SK-N-SH (cell line): Measurements from ENCODE around the gene ITGA1. TPM values are rescaled to one million over a fixed set of nuclear protein-coding genes. Genes with fewer than 3 reads are reported as not detected.
A peak's percentile ranks its signal among the peaks of the same experiment; 100 is the strongest.

Source experiments
- CTCF ChIA-PET: fragments of 300-600, 350-600 bp; formaldehyde crosslinking; extraction: SDS; loops from one replicate; lab custom pipeline; 2021; lab: Yijun Ruan, JAX
- POLR2A ChIA-PET: fragments of 350-600 bp; sonication (Branson Sonifier 250); formaldehyde crosslinking; extraction: SDS; loops from one replicate; lab custom pipeline; 2020; ENCODE audit warnings: antibody characterized with exemption, inconsistent platforms; lab: Yijun Ruan, JAX
- DNase-seq: peaks from one replicate; pipeline ENCODE4 v3.0.0; 2012
- H2AFZ ChIP-seq: fragments of 200-600 bp; sonication (generic); 2 replicates; pipeline ENCODE4 v1.8.1; 2016; ENCODE audit warnings: antibody characterized with exemption, mild to moderate bottlenecking, low read depth
- H3F3A ChIP-seq: fragments of 200-600 bp; sonication (generic); replicated peaks from 2 replicates; pipeline ENCODE3; 2016; ENCODE audit warnings: antibody characterized with exemption, mild to moderate bottlenecking; ENCODE audit not compliant: insufficient read depth
- H3K27ac ChIP-seq, 2 experiments: fragments of 200-500 bp in 1 of 2; fragments of 200-600 bp in 1 of 2; sonication (Bioruptor generic) in 1 of 2; sonication (generic), shearing (Covaris generic) in 1 of 2; 2 replicates each; pipeline versions ENCODE4 v1.5.1 to v1.6.1; 2014 to 2016; ENCODE audit warnings: low read depth in 2 of 2, inconsistent platforms in 1 of 2, low read length in 1 of 2, mild to moderate bottlenecking in 1 of 2, mixed read lengths in 1 of 2
- H3K27me3 ChIP-seq: fragments of 200-600 bp; sonication (generic), shearing (Covaris generic); 2 replicates; pipeline ENCODE4 v1.6.1; 2016; ENCODE audit warnings: mixed run types; ENCODE audit not compliant: insufficient read depth
- H3K36me3 ChIP-seq, 2 experiments: fragments of 200-500 bp in 1 of 2; fragments of 200-600 bp in 1 of 2; sonication (Bioruptor generic) in 1 of 2; sonication (generic) in 1 of 2; replicated peaks in 1 of 2; 2 replicates each; pipeline versions ENCODE3 to v1.5.1; 2014 to 2016; ENCODE audit warnings: low read length in 1 of 2, mild to moderate bottlenecking in 1 of 2; ENCODE audit not compliant: insufficient read depth in 2 of 2, control insufficient read depth in 1 of 2
- H3K4me1 ChIP-seq, 2 experiments: fragments of 200-500 bp in 1 of 2; fragments of 200-600 bp in 1 of 2; sonication (Bioruptor generic) in 1 of 2; sonication (generic), shearing (Covaris generic) in 1 of 2; 2 replicates each; pipeline versions ENCODE4 v1.5.1 to v1.6.1; 2014 to 2016; ENCODE audit warnings: low read depth in 1 of 2, low read length in 1 of 2, mixed run types in 1 of 2; ENCODE audit not compliant: insufficient read depth in 2 of 2, control insufficient read depth in 1 of 2
- H3K4me2 ChIP-seq: fragments of 200-600 bp; sonication (generic), shearing (Covaris generic); 2 replicates; pipeline ENCODE4 v1.6.1; 2017; ENCODE audit warnings: mixed run types
- H3K4me3 ChIP-seq, 2 experiments: fragments of 200-500 bp in 1 of 2; fragments of 200-600 bp in 1 of 2; sonication (Bioruptor generic) in 1 of 2; sonication (generic), shearing (Covaris generic) in 1 of 2; 2 replicates each; pipeline versions ENCODE4 v1.5.1 to v1.8.1; 2014 to 2016; ENCODE audit warnings: low read depth in 2 of 2, inconsistent platforms in 1 of 2, low read length in 1 of 2, mild to moderate bottlenecking in 1 of 2, mixed read lengths in 1 of 2, moderate library complexity in 1 of 2
- H3K79me2 ChIP-seq: fragments of 200-600 bp; sonication (generic); 2 replicates; pipeline ENCODE4 v1.8.1; 2017; ENCODE audit warnings: mild to moderate bottlenecking; ENCODE audit not compliant: insufficient read depth
- H3K9ac ChIP-seq: fragments of 200-600 bp; sonication (generic); 2 replicates; pipeline ENCODE4 v1.6.1; 2017; ENCODE audit warnings: mixed run types
- H3K9me2 ChIP-seq: fragments of 200-600 bp; sonication (generic); 2 replicates; pipeline ENCODE4 v1.6.1; 2017; ENCODE audit warnings: mixed run types
- H3K9me3 ChIP-seq: fragments of 200-600 bp; sonication (generic); 2 replicates; pipeline ENCODE4 v1.6.1; 2017; ENCODE audit warnings: mixed run types, mild to moderate bottlenecking, moderate library complexity
- H4K20me1 ChIP-seq: fragments of 200-600 bp; sonication (generic); 2 replicates; pipeline ENCODE4 v1.6.1; 2017; ENCODE audit warnings: mild to moderate bottlenecking, mixed run types; ENCODE audit not compliant: insufficient read depth
- EP300 ChIP-seq, 2 experiments: IDR thresholded peaks; 2 replicates each; pipeline versions ENCODE4 v1.4.0 to v1.6.1; 2012; ENCODE audit warnings: borderline replicate concordance in 1 of 2, low read depth in 1 of 2, low read length in 1 of 2
- EZH2phosphoT487 ChIP-seq: fragments of 200-600 bp; sonication (generic); IDR thresholded peaks from 2 replicates; pipeline ENCODE4 v1.6.1; 2017; ENCODE audit warnings: low read depth, mixed run types, mild to moderate bottlenecking, antibody characterized with exemption, moderate library complexity, borderline replicate concordance
- FOSL2 ChIP-seq: IDR thresholded peaks from 2 replicates; pipeline ENCODE4 v1.4.0; 2012; ENCODE audit warnings: low read depth, mild to moderate bottlenecking, moderate library complexity, borderline replicate concordance
- IRF3 ChIP-seq: fragments of 150-350 bp; IDR thresholded peaks from 2 replicates; pipeline ENCODE4 v1.6.1; 2016; ENCODE audit warnings: mild to moderate bottlenecking, low read depth, low read length
- JUND ChIP-seq: IDR thresholded peaks from 2 replicates; pipeline ENCODE4 v1.4.0; 2012
- MEF2A ChIP-seq: IDR thresholded peaks from 2 replicates; pipeline ENCODE4 v1.4.0; 2012; ENCODE audit warnings: low read depth, borderline replicate concordance
- NFIC ChIP-seq: IDR thresholded peaks from 2 replicates; pipeline ENCODE4 v1.4.0; 2012; ENCODE audit warnings: borderline replicate concordance
- PBX3 ChIP-seq: IDR thresholded peaks from 2 replicates; pipeline ENCODE4; 2012
- REST ChIP-seq: IDR thresholded peaks from 2 replicates; pipeline ENCODE4 v1.6.1; 2012; ENCODE audit warnings: mild to moderate bottlenecking, low read depth, low read length, moderate library complexity
- RXRA ChIP-seq: IDR thresholded peaks from 2 replicates; pipeline ENCODE4 v1.4.0; 2012; ENCODE audit warnings: low read depth, mild to moderate bottlenecking, borderline replicate concordance
- SIN3A ChIP-seq: IDR thresholded peaks from 2 replicates; pipeline ENCODE4 v1.6.1; 2012; ENCODE audit warnings: low read depth, mild to moderate bottlenecking, low read length, moderate library complexity, borderline replicate concordance
- TCF12 ChIP-seq: IDR thresholded peaks from 2 replicates; pipeline ENCODE4 v1.4.0; 2012
- USF2 ChIP-seq: fragments of 150-350 bp; IDR thresholded peaks from 2 replicates; pipeline ENCODE4 v1.6.1; 2017; ENCODE audit warnings: antibody characterized with exemption, low read length, low read depth, borderline replicate concordance
- ZBTB33 ChIP-seq: IDR thresholded peaks from 2 replicates; pipeline ENCODE4 v1.4.0; 2012; ENCODE audit warnings: low read depth, borderline replicate concordance
- WGBS: methylation state at CpG from one replicate; pipeline ENCODE4 v1.1.6; 2017; ENCODE audit warnings: low lambda C conversion rate; 5-methylcytosine and 5-hydroxymethylcytosine counted together
- polyA plus RNA-seq, 3 experiments: library from polyadenylated mRNA; depleted of rRNA; stranded (reverse); fragments of >200 nt; gene quantifications; 2 replicates each; pipeline ENCODE4 v1.2.3, GENCODE V29; 2012

Gene ITGA1
- polyA plus RNA-seq, 1 of the 3 experiments (the other 2 are of a cell fraction), result 7.7 TPM

- H4K20me1 ChIP-seq, result no peaks in the 10 kb centered on the region
- no peak overlapping the region for H2AFZ ChIP-seq
- no peak for DNase-seq
- peaks cover 6 to 22% of the 10 kb centered on the region in 2 experiments; a peak in 3 of 4 replicates for H3K4me1 ChIP-seq
- H3F3A ChIP-seq, result peaks cover 13% of the 10 kb centered on the region
- TF ChIP-seq SIN3A (no peak), RXRA (0 out of 2 replicates have a peak, but pooled peaks have one; percentile 16), IRF3 (no peak), JUND (peak; percentile 51; the same call in 1 of the 2 replicates), PBX3 (peak; percentile 52), MEF2A (no peak), NFIC (peak; percentile 73), FOSL2 (peak; percentile 35; the same call in 1 of the 2 replicates), ZBTB33 (no peak), EP300 (IDR thresholded peaks at IDR 0.05; ENCODE audit: borderline replicate concordance in 1 of 2, low read depth in 1 of 2, low read length in 1 of 2) (0 out of 4 replicates have a peak, but pooled peaks of 1 of the 2 experiments have one; percentile 19), TCF12 (peak; percentile 59)
- CTCF ChIA-PET, result no interaction called here
- H3K4me2 ChIP-seq, result 0 out of 2 replicates have a peak overlapping the region, but pooled peaks have one; percentile 9
- H3K27ac ChIP-seq, result peak overlapping the region; percentile 43 to 47; a peak in 3 of 4 replicates
- no peak overlapping the region for H3K9ac ChIP-seq
- H3K4me3 ChIP-seq, result no peak overlapping the region
- peaks cover 4% of the 10 kb centered on the region; the same call in 1 of the 2 replicates for H3K9me2 ChIP-seq
- POLR2A ChIA-PET, result interaction anchor here (0.6 kb wide), 1 partner anchor 13 kb away, joined by 3 read pairs; no protein-coding TSS in a partner anchor
- H3K36me3 ChIP-seq, result peaks cover 3 to 9% of the 10 kb centered on the region in 2 experiments
- H3K9me3 ChIP-seq, result no peaks in the 10 kb centered on the region
- H3K79me2 ChIP-seq, result no peaks in the 10 kb centered on the region
- no peaks in the 10 kb centered on the region for H3K27me3 ChIP-seq
These were observed 105.4 kb downstream of the ITGA1 start for GRCh38 chr5:52893105-52893504.

- Histone ChIP-seq H4K20me1 (no peaks in the 10 kb centered on the region), H3K27ac (peak overlapping the region in 1 of 2 experiments; percentile 88; a peak in 2 of 4 replicates), H3K9me2 (peaks cover 4% of the 10 kb centered on the region; the same call in 1 of the 2 replicates), H3K4me1 (peaks cover 6 to 22% of the 10 kb centered on the region in 2 experiments; a peak in 3 of 4 replicates), H3K9ac (no peak overlapping the region), H2AFZ (no peak overlapping the region), H3F3A (peaks cover 13% of the 10 kb centered on the region), H3K36me3 (peaks cover 0 to 9% of the 10 kb centered on the region in 2 experiments), H3K79me2 (no peaks in the 10 kb centered on the region), H3K27me3 (no peaks in the 10 kb centered on the region), H3K9me3 (no peaks in the 10 kb centered on the region), H3K4me3 (no peak overlapping the region), H3K4me2 (no peak overlapping the region)
- ChIA-PET CTCF (no interaction called here), POLR2A (no interaction called here)
- 100% methylated on average over 1 of the region's 1 CpG for WGBS
- TF ChIP-seq EZH2phosphoT487 (no peak), REST (peak; percentile 51; the same call in 1 of the 2 replicates), USF2 (no peak)
- no peak for DNase-seq
These were observed 106.1 kb downstream of the ITGA1 start for GRCh38 chr5:52893863-52894262.
